HCT116 (cell line): ENCODE data around the gene GPR107. TPM values are rescaled to one million over a fixed set of nuclear protein-coding genes. Genes with fewer than 3 reads are reported as not detected.

Experiments used
- ATAC-seq: fragments of 200-7000 bp; cut with Tn5 transposase; 2 replicates; pipeline ENCODE4 v1.9.1; 2020; ENCODE audit warnings: mild to moderate bottlenecking, moderate library complexity
- BruUV-seq: library from RNA; stranded (reverse); fragments of 400-500 nt; replicated peaks from 2 replicates; lab custom pipeline; 2021; lab: Mats Ljungman, UMichigan
- CTCF ChIA-PET: fragments of 300-600 bp; sonication (Branson Sonifier 250); formaldehyde crosslinking; loops from one replicate; lab custom pipeline; 2021; ENCODE audit warnings: antibody characterized with exemption; lab: Charles Lee
- POLR2A ChIA-PET: fragments of 300-600, 350-600 bp; sonication (Branson Sonifier 250); formaldehyde crosslinking; loops from one replicate; lab custom pipeline; 2021; ENCODE audit warnings: antibody characterized with exemption; lab: Charles Lee
- RAD21 ChIA-PET, 2 experiments: fragments of 300-600 bp; sonication (Branson Sonifier 250); formaldehyde crosslinking; loops; one replicate each; lab custom pipeline; 2023; ENCODE audit warnings: low total read pairs in 2 of 2; ENCODE audit not compliant: uncharacterized antibody in 2 of 2, unreplicated experiment in 2 of 2, low non-redundant PET in 1 of 2; lab: Charles Lee
- DNase-seq: peaks from one replicate; pipeline ENCODE4 v3.0.0-alpha.2; 2010; ENCODE audit warnings: low read depth, low spot score
- H2AFZ ChIP-seq: fragments of 200-600 bp; shearing (Covaris generic), sonication (generic); 2 replicates; pipeline ENCODE4 v1.6.1; 2017; ENCODE audit warnings: low read depth, mixed run types, mixed read lengths, antibody characterized with exemption, low read length; ENCODE audit not compliant: poor library complexity, severe bottlenecking
- H3K27ac ChIP-seq: 2 replicates; pipeline ENCODE4 v1.5.1; 2012; ENCODE audit warnings: low read depth, low read length
- H3K27me3 ChIP-seq: fragments of 200-600 bp; sonication (generic); 2 replicates; pipeline ENCODE4 v1.6.1; 2016; ENCODE audit warnings: mixed run types, low read length, mixed read lengths; ENCODE audit not compliant: insufficient read depth
- H3K36me3 ChIP-seq, 2 experiments: fragments of 200-500 bp in 1 of 2; fragments of 200-600 bp in 1 of 2; sonication (Bioruptor generic) in 1 of 2; sonication (generic) in 1 of 2; 2 replicates each; pipeline versions ENCODE4 v1.5.1 to v1.6.1; 2014 to 2016; ENCODE audit warnings: low read length in 2 of 2, inconsistent platforms in 1 of 2, mixed read lengths in 1 of 2, mixed run types in 1 of 2; ENCODE audit not compliant: insufficient read depth in 2 of 2, control insufficient read depth in 1 of 2
- H3K4me1 ChIP-seq, 2 experiments: fragments of 200-600 bp in 1 of 2; sonication (generic) in 1 of 2; 2 replicates each; pipeline versions ENCODE4 v1.5.1 to v1.6.1; 2012 to 2017; ENCODE audit warnings: low read length in 2 of 2, inconsistent platforms in 1 of 2, mild to moderate bottlenecking in 1 of 2, mixed read lengths in 1 of 2, mixed run types in 1 of 2, moderate library complexity in 1 of 2; ENCODE audit not compliant: insufficient read depth in 2 of 2, control insufficient read depth in 1 of 2
- H3K4me2 ChIP-seq: fragments of 200-600 bp; sonication (generic); 2 replicates; pipeline ENCODE4 v1.6.1; 2017; ENCODE audit warnings: mixed run types, low read length, mixed read lengths
- H3K4me3 ChIP-seq, 2 experiments: fragments of 200-600 bp in 1 of 2; sonication (generic) in 1 of 2; replicated peaks in 1 of 2; 2 replicates each; pipeline ENCODE4 v1.5.1; 2011 to 2016; ENCODE audit warnings: low read length in 2 of 2, control low read depth in 1 of 2, low read depth in 1 of 2, mild to moderate bottlenecking in 1 of 2, mixed read lengths in 1 of 2, mixed run types in 1 of 2
- H3K79me2 ChIP-seq: fragments of 200-600 bp; sonication (generic); 2 replicates; pipeline ENCODE4 v1.6.1; 2017; ENCODE audit warnings: mild to moderate bottlenecking, mixed run types, low read length, moderate library complexity, mixed read lengths; ENCODE audit not compliant: insufficient read depth
- H3K9ac ChIP-seq: fragments of 200-600 bp; sonication (generic); 2 replicates; pipeline ENCODE4 v1.6.1; 2016; ENCODE audit warnings: low read length, mixed read lengths
- H3K9me2 ChIP-seq: fragments of 200-600 bp; sonication (generic), shearing (Covaris generic); 2 replicates; pipeline ENCODE4 v1.6.1; 2017; ENCODE audit warnings: mixed run types, mild to moderate bottlenecking, moderate library complexity; ENCODE audit not compliant: insufficient read depth
- H3K9me3 ChIP-seq, 2 experiments: fragments of 200-500 bp in 1 of 2; fragments of 200-600 bp in 1 of 2; sonication (Bioruptor generic) in 1 of 2; sonication (generic) in 1 of 2; 2 replicates each; pipeline ENCODE4 v1.6.1; 2014 to 2017; ENCODE audit warnings: low read length in 2 of 2, mixed read lengths in 2 of 2, inconsistent platforms in 1 of 2, low read depth in 1 of 2, mild to moderate bottlenecking in 1 of 2, mixed run types in 1 of 2, moderate library complexity in 1 of 2; ENCODE audit not compliant: control insufficient read depth in 1 of 2, insufficient read depth in 1 of 2
- H4K20me1 ChIP-seq: fragments of 200-600 bp; sonication (generic), shearing (Covaris generic); 2 replicates; pipeline ENCODE4 v1.6.1; 2017; ENCODE audit warnings: mixed run types, mild to moderate bottlenecking, moderate library complexity; ENCODE audit not compliant: insufficient read depth
- CTCF ChIP-seq, 3 experiments: fragments of 200-600 bp in 1 of 3; sonication (generic) in 1 of 3; IDR thresholded peaks in 2 of 3; conservative IDR thresholded peaks in 1 of 3; 2 replicates each; pipeline ENCODE4 v1.5.1; 2012 to 2017; ENCODE audit warnings: low read depth in 2 of 3, low read length in 2 of 3, antibody characterized with exemption in 1 of 3, borderline replicate concordance in 1 of 3, control low read depth in 1 of 3, mild to moderate bottlenecking in 1 of 3, mixed read lengths in 1 of 3, mixed run types in 1 of 3, moderate library complexity in 1 of 3; ENCODE audit not compliant: insufficient read depth in 1 of 3
- REST ChIP-seq: IDR thresholded peaks from 2 replicates; pipeline ENCODE4 v1.6.1; 2012; ENCODE audit warnings: low read depth
- ZFX ChIP-seq: fragments of 450-650 bp; IDR thresholded peaks from 2 replicates; pipeline ENCODE4 v1.6.1; 2017
- intact Hi-C: fragments of 100-400 bp; cut with micrococcal nuclease; formaldehyde crosslinking; loops from 2 replicates; pipeline ENCODE4 v1.10.0; 2022
- total RNA-seq: library from RNA; stranded (reverse); gene quantifications from one replicate; pipeline ENCODE4 v1.2.1, GENCODE V29; 2021; ENCODE audit not compliant: unreplicated experiment

GPR107 gene
- total RNA-seq, 1 experiment from 2014 or later: 32.5 TPM

GRCh38 chr9:130167927-130168326, 114.2 kb downstream of the GPR107 start:
- ChIA-PET POLR2A (no interaction called here), CTCF (no interaction called here), RAD21 (no interaction called here)
- Histone ChIP-seq H3K79me2 (peaks cover 3% of the 10 kb centered on the region; the same call in 1 of the 2 replicates), H3K27ac (no peak overlapping the region), H3K4me2 (no peak overlapping the region), H3K36me3 (no peaks in the 10 kb centered on the region), H3K27me3 (no peaks in the 10 kb centered on the region), H4K20me1 (no peaks in the 10 kb centered on the region), H3K4me1 (peaks cover 4 to 8% of the 10 kb centered on the region in 2 experiments), H3K9ac (no peak overlapping the region), H3K9me3 (no peaks in the 10 kb centered on the region), H2AFZ (no peak overlapping the region), H3K9me2 (no peaks in the 10 kb centered on the region), H3K4me3 (no peak overlapping the region)
- DNase-seq: no peak
- intact Hi-C loops: no loop called here
- no peak for TF ChIP-seq REST
- TF ChIP-seq CTCF (IDR thresholded peaks at IDR 0.05 in 2 of 3, conservative IDR thresholded peaks at IDR 0.05 in 1 of 3; ENCODE audit: borderline replicate concordance in 1 of 3, insufficient read depth in 1 of 3, low read depth in 2 of 3, low read length in 2 of 3): 0 out of 6 replicates have a peak, but pooled peaks of 2 of the 3 experiments have one; percentile 12 to 18
- no peak for TF ChIP-seq ZFX
- ATAC-seq: no peak
- BruUV-seq: no TSS peak
